HG03097 (cell line): ENCODE measurements around the gene IER3.

Experiments
- ATAC-seq: cut with Tn5 transposase; IDR thresholded peaks from one replicate; pipeline ENCODE4 v1.9.1; 2021; ENCODE audit not compliant: unreplicated experiment, low FRiP score

IER3 gene

DNA sequence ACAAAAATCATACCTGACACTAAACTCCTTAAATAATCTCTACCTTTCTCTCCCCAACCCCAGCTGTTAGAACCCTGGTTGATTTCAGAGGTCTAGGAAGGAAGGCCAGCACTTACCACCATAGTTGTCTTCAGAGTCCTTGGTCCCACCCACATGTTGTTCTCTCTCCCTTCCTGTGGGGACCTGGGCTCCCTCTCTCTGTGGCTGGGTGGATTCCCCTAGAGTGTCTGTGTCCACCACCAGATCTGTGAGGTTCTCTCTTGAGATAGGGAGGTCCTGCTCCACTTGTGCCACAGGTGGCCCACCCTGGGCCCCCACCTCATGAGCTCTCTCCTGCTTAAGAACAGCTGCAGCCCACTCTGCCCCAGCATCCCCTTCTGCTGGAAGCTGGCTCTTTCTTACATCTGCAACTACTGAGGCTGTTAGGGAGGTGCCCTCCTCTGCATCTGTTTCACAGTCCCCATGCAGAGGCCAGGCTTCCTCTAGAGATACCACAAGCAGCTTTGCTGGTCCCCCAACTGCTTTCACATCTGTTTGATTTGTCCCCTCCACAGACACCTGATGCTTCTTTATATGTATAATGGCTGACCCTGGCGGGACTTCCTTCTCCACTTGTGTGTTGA is 32.5 kb downstream of the IER3 start:
- ATAC-seq: no peak

GRCh38 chr6:30709101-30709868 is 35.1 kb downstream of the IER3 start:
- no peak for ATAC-seq

- ATAC-seq: no peak
Observed at GRCh38 chr6:30707281-30707850, 37.0 kb downstream of the IER3 start.

DNA sequence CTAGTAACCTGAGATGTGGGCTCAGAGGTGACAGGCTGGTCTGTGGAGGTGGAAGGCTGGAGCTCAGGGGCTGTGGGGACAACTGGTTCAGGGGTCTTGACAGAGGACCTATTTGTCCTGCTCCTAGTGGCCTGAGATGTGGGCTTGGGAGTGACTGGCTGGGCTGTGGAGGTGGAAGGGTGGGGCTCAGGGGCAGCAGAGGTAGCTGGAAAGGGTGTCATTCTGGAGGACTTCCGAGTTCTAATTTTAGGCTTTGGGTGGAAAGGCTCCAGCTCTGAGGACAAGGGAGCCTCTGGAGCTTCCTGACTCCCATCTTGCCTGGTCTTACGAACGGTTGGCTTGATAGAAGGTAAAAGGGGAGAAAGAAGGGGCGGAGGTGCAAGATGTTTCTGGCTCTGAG is 38.7 kb downstream of the IER3 start:
- no peak for ATAC-seq

DNA sequence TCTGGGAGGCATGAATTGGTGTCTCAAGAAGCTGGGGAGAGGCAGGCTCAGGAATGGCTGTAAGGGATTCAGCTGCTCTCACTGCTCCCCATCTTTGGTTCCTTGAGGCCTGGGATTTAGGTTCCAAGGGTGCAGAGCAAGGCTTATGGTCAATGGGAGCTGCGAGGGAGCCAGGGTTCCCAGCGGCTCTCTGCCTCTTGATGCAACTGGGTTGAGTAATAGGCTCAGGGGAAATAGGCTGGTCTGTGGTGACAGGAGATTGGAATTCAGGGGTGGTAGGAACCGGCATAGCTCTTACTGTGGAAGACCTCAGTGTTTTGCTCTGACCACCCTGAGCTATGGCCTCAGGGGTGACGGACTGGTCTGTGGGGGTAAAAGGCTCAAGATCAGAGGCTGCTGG is 40.5 kb downstream of the IER3 start:
- ATAC-seq: no peak

DNA sequence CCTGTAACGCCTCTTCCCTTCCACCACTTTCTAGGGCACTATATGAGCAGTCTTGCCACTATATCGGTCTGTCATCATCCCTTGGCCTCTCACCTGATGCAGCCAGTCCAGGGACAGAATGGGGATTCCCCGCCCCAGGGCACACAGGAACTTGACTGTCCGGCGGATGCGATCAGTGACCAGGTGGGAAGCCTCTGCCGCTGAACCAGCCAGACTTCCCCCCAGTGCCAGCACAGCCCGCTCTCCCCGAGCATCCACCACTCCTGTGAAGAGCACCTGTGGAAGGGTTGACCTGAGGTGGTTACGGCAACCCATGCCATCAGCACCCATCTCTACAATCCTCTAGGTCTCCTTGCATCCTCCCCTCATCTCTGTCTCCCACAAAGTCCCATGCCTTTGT is 41.3 kb downstream of the IER3 start:
- ATAC-seq: no peak

DNA sequence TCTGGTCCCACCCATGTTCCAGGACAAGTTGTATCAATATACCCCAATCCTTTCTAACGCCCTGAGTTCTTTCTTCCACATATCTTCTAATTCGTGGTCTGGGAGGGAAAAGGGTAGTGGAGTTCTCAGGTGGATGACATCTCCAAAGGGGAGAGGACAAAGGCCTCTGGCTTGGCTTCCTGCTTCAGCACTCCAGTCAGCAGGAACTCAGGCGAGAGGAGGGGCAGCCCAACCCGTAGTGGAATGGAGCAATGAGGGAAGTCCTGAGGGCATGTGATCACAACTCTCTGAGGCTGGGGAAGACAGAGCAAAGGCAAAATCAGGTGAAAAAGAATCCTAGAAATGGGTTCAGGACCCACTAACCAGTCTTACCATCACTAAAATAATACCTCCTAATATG is 44.0 kb downstream of the IER3 start:
- no peak for ATAC-seq

- ATAC-seq: no peak
Observed at GRCh38 chr6:30696432-30696831, 47.9 kb downstream of the IER3 start.
